Raji (cell line): ENCODE data around the gene ADH7.

Experiments
- POLR2A ChIP-seq: IDR thresholded peaks from 2 replicates; pipeline ENCODE4 v1.6.1; 2011; ENCODE audit warnings: low read depth, low read length, control low read depth; ENCODE audit not compliant: insufficient read depth

ADH7 gene

DNA sequence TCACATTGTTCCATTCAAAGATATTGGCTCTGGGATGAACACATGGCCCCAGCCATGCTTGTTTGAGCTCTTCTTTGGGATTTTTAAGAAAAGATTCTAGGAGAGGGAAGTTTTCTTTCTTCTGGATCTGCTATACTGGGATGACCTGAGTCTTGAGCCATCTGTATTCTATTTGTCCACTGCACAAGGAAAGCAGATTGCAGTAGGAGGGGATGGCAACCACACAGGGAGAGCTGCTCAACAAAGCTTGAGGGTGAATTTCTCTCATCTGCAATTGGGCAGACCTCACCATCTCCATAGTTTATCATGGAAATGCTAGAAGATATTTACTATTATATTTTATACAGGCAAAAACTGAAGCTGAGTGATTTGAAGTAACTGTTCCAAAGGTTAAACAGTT lies 34.3 kb downstream of the ADH7 start:
- no peak for TF ChIP-seq POLR2A

DNA sequence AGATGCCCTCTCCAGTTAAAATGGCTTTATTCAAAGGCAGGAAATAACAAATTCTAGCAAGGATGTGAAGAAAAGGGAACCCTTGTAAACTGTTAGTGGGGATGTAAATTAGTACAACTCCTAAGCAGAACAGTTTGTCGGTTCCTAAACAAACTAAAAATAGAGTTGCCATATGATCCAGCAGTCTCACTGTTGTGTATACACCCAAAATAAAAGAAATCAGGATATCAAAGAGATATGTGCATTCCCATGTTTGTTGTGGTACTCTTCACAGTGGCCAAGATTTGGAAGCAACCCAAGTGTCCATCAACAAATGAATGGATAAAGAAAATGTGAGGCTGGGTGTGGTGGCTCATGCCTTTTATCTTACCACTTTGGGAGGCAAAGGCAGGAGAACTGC lies 36.1 kb downstream of the ADH7 start:
- no peak for TF ChIP-seq POLR2A

GRCh38 chr4:99395595-99396364 lies 39.4 kb downstream of the ADH7 start:
- no peak for TF ChIP-seq POLR2A

GRCh38 chr4:99394896-99395295 lies 40.2 kb downstream of the ADH7 start:
- TF ChIP-seq POLR2A, result no peak

- TF ChIP-seq POLR2A, result no peak
Measured at GRCh38 chr4:99390055-99390454, 45.1 kb downstream of the ADH7 start.

GRCh38 chr4:99389606-99390005 lies 45.5 kb downstream of the ADH7 start:
- no peak for TF ChIP-seq POLR2A

DNA sequence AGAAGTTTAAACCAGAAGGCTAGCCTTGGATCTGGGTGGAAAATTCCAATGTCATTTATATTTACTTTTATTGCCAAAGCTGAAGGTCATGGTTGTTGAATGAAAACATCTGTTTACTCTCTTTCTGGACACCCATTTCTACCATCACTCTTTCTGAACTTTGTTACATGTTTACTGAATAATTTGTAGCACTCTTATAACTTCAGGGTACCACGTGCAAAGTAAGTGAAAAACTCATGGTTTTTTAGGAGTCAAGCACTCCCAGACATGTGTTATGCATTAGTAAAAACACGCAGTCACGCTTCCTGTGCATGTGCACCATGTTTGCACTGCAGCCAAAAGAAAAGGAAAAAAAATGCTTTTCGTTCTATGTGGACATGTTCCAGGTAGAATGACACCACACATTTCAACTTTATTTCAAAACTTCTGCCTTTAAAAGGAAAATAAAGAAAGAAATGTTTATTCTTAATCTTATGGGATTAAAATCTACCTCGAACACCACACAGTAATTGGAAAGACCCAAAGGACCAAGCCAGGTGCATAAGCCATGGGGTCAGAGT lies 51.2 kb downstream of the ADH7 start:
- TF ChIP-seq POLR2A, result no peak

- TF ChIP-seq POLR2A, result no peak
Measured at GRCh38 chr4:99383399-99383798, 51.7 kb downstream of the ADH7 start.

- no peak for TF ChIP-seq POLR2A
Measured at GRCh38 chr4:99382745-99383360, 52.3 kb downstream of the ADH7 start.

DNA sequence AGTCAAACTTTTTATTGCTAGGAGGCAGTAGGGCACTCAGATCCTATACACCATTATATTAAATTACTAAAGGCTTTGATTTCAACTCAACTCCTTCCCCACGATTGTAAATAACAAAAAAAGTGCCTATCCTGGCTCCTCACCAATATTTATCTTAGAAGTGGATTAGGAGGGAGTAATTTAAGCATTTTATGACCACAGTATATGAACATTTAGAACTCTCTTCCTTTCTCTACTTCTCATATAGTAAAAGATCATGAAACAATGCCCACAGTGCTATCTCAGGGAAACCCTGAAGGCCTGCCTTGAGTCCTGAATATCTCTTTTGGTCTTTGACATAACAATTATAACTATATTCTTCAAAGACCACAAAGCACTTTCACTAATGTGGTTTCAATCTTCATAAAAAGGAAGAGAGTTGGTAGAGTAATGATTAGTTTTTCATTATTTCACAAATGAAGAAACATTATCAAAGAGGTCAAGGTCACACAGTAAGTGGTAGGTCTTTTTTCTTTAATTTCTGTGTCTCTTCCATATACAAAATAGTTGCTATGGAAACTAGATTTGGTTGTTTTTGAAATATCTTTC lies 53.5 kb downstream of the ADH7 start:
- no peak for TF ChIP-seq POLR2A

DNA sequence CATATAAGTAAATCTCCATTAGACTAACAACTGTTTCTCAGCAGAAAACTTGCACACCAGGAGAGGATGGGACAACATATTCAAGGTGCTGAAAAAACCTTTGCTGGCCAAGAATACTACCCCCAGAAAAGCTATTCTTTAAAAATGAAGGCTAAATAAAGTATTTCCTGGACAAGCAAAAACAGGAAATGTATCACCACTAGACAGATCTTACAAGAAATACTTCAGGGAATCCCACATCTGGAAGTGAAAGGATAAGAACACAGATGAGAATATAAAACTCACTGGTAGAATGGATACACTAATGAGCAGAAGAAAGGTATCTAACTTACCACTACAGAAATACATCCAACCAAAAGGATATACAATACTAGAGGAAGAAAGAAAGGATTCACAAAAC lies 55.6 kb downstream of the ADH7 start:
- TF ChIP-seq POLR2A, result no peak

GRCh38 chr4:99378876-99379275 lies 56.3 kb downstream of the ADH7 start:
- TF ChIP-seq POLR2A, result no peak

- TF ChIP-seq POLR2A, result no peak
Measured at GRCh38 chr4:99366491-99366890, 68.7 kb downstream of the ADH7 start.

DNA sequence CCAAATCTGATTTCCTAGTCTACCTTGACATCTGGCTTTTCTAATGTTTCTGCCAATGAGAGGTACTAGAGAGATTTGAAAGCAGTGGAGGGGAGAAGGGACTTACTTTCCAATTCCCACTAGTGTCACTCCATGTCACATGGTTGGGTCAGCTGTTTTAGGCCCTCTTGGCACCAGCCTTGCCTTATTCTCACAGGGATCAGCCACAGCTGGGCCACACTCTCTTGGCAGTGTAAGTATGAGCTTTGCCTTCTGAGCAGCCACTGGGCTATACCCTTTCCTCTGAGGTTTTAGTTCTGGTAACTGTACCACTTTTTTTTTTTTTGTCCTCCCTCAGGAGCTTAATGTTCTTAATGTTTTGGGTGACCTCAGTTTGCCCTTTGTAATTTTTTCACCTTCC lies 72.4 kb downstream of the ADH7 start:
- no peak for TF ChIP-seq POLR2A
